Endothelial cell of umbilical vein (primary cell): ENCODE data around the gene EPHA4. TPM values are rescaled to one million over a fixed set of nuclear protein-coding genes. Genes with fewer than 3 reads are reported as not detected.
A peak's percentile ranks its signal among the peaks of the same experiment; 100 is the strongest.

Experiments used
- BruUV-seq: library from RNA; stranded (reverse); fragments of 400-500 nt; replicated peaks from 2 replicates; lab custom pipeline; 2021; lab: Mats Ljungman, UMichigan
- CTCF ChIA-PET: fragments of 300-600, 350-600 bp; sonication (Branson Sonifier 250); formaldehyde crosslinking; loops from one replicate; lab custom pipeline; 2021; ENCODE audit warnings: antibody characterized with exemption, inconsistent platforms; lab: Charles Lee
- POLR2A ChIA-PET: fragments of 300-600, 350-600 bp; sonication (Branson Sonifier 250); formaldehyde crosslinking; loops from one replicate; lab custom pipeline; 2021; ENCODE audit warnings: antibody characterized with exemption, inconsistent platforms; lab: Charles Lee
- DNase-seq: peaks from one replicate; pipeline ENCODE4 v3.0.0-alpha.2; 2011; ENCODE audit warnings: low read depth, low spot score
- FAIRE-seq: peaks from 2 replicates; lab custom pipeline; 2011; peaks lifted over from hg19 to GRCh38; lab: Jason Lieb, UNC
- H2AFZ ChIP-seq: 2 replicates; pipeline ENCODE4 v1.6.0; 2012; ENCODE audit warnings: low read depth, low read length, control low read depth, inconsistent platforms
- H3K27ac ChIP-seq: 2 replicates; pipeline ENCODE4 v1.5.1; 2011; ENCODE audit warnings: low read depth, mild to moderate bottlenecking, control low read depth, low read length, moderate library complexity; ENCODE audit not compliant: insufficient read depth
- H3K27me3 ChIP-seq, 2 experiments: 2 replicates each; pipeline versions ENCODE4 v1.6.0 to v1.6.1; 2011; ENCODE audit warnings: low read length in 2 of 2, mixed read lengths in 1 of 2; ENCODE audit not compliant: control insufficient read depth in 2 of 2, insufficient read depth in 2 of 2
- H3K36me3 ChIP-seq, 2 experiments: 2 replicates in 1 of 2; 3 replicates in 1 of 2; pipeline ENCODE4 v1.5.1; 2011; ENCODE audit warnings: low read length in 2 of 2, mild to moderate bottlenecking in 1 of 2, moderate library complexity in 1 of 2; ENCODE audit not compliant: control insufficient read depth in 2 of 2, insufficient read depth in 2 of 2; ENCODE audit errors: extremely low read depth in 1 of 2
- H3K4me1 ChIP-seq: 3 replicates; pipeline ENCODE4 v1.5.1; 2011; ENCODE audit warnings: mild to moderate bottlenecking, low read length; ENCODE audit not compliant: control insufficient read depth, insufficient read depth; ENCODE audit errors: extremely low read depth
- H3K4me2 ChIP-seq: 2 replicates; pipeline ENCODE4 v1.6.1; 2011; ENCODE audit warnings: low read length, control low read depth, mixed read lengths; ENCODE audit not compliant: insufficient read depth
- H3K4me3 ChIP-seq, 3 experiments: fragments of 200-600 bp in 1 of 3; sonication (generic), shearing (Covaris generic) in 1 of 3; replicated peaks in 1 of 3; 2 replicates each; pipeline ENCODE4 v1.5.1; 2011 to 2016; ENCODE audit warnings: control low read depth in 3 of 3, low read length in 3 of 3, mild to moderate bottlenecking in 2 of 3, inconsistent platforms in 1 of 3, low read depth in 1 of 3, moderate library complexity in 1 of 3; ENCODE audit not compliant: insufficient read depth in 1 of 3
- H3K79me2 ChIP-seq: 2 replicates; pipeline ENCODE4 v1.6.0; 2012; ENCODE audit warnings: low read length, inconsistent platforms; ENCODE audit not compliant: control insufficient read depth, insufficient read depth
- H3K9ac ChIP-seq: replicated peaks from 2 replicates; pipeline ENCODE3; 2011; ENCODE audit warnings: low read length, control low read depth; ENCODE audit not compliant: insufficient read depth; ENCODE audit errors: extremely low read depth
- H3K9me1 ChIP-seq: replicated peaks from 3 replicates; pipeline ENCODE4 v1.6.0; 2011; ENCODE audit warnings: mild to moderate bottlenecking, low read length; ENCODE audit not compliant: control insufficient read depth, insufficient read depth; ENCODE audit errors: extremely low read depth
- H3K9me3 ChIP-seq: replicated peaks from 2 replicates; pipeline ENCODE4 v1.5.1; 2012; ENCODE audit warnings: low read length, inconsistent platforms; ENCODE audit not compliant: control insufficient read depth, insufficient read depth
- H4K20me1 ChIP-seq: replicated peaks from 2 replicates; pipeline ENCODE3; 2011; ENCODE audit warnings: mild to moderate bottlenecking, low read length; ENCODE audit not compliant: control insufficient read depth, insufficient read depth; ENCODE audit errors: extremely low read depth
- EZH2 ChIP-seq: IDR thresholded peaks from 2 replicates; pipeline ENCODE4 v1.6.1; 2012; ENCODE audit warnings: borderline replicate concordance, low read depth, mild to moderate bottlenecking, moderate library complexity, low read length, inconsistent platforms; ENCODE audit not compliant: severe bottlenecking
- FOS ChIP-seq: IDR thresholded peaks from 2 replicates; pipeline ENCODE4 v1.6.1; 2011; ENCODE audit warnings: mild to moderate bottlenecking, low read length, moderate library complexity, borderline replicate concordance; ENCODE audit not compliant: insufficient read depth
- GATA2 ChIP-seq: IDR thresholded peaks from 2 replicates; pipeline ENCODE4 v1.7.0; 2011; ENCODE audit warnings: low read depth, mild to moderate bottlenecking, moderate library complexity, mixed read lengths, low read length; ENCODE audit not compliant: insufficient read length, insufficient read depth
- JUN ChIP-seq: IDR thresholded peaks from 2 replicates; pipeline ENCODE4 v1.6.1; 2011; ENCODE audit warnings: borderline replicate concordance, low read depth; ENCODE audit not compliant: insufficient read length, insufficient read depth
- MYC ChIP-seq: IDR thresholded peaks from one replicate; pipeline ENCODE4 v1.6.1; 2011; ENCODE audit warnings: mild to moderate bottlenecking, low read depth, low read length
- POLR2A ChIP-seq: IDR thresholded peaks from 2 replicates; pipeline ENCODE4 v1.6.1; 2012; ENCODE audit warnings: low read depth, mild to moderate bottlenecking, control low read depth, low read length
- POLR2AphosphoS5 ChIP-seq: IDR thresholded peaks from 2 replicates; pipeline ENCODE4 v1.6.1; 2012; ENCODE audit warnings: low read depth, mild to moderate bottlenecking, control low read depth, low read length, moderate library complexity; ENCODE audit not compliant: insufficient read depth
- dilution Hi-C: fragments of 300-500 bp; cut with MboI; formaldehyde crosslinking; loops from one replicate; pipeline ENCODE4 v1.15.0; 2019; ENCODE audit warnings: low sequenced_read_pairs; ENCODE audit not compliant: extremely low pct_ligation_motif_present
- intact Hi-C: fragments of 100-400 bp; cut with micrococcal nuclease; formaldehyde crosslinking; loops from one replicate; pipeline ENCODE4 v1.10.0; 2022
- polyA plus RNA-seq, 4 experiments: library from polyadenylated mRNA; depleted of rRNA in 3 of 4; stranded (reverse) in 3 of 4; unstranded in 1 of 4; fragments of >200 nt; gene quantifications; 2 replicates each; pipeline versions ENCODE4 v1.2.1 to v1.2.3, GENCODE V29; 2011 to 2012; ENCODE audit warnings: missing spikeins in 1 of 4
- total RNA-seq: library from RNA; stranded (reverse); gene quantifications from 2 replicates; pipeline ENCODE4 v1.2.3, GENCODE V29; 2021

Gene EPHA4
- total and polyA plus RNA-seq, 2 donors (not counting 3 experiments of a cell fraction or from before 2014, with no cell fraction given) = 11.9 to 19.8 TPM

- TF ChIP-seq JUN (peak; percentile 86), POLR2A (no peak), FOS (peak; percentile 86)
- peak overlapping the region; percentile 79 for H3K4me2 ChIP-seq
- ChIA-PET POLR2A (interaction anchor here (1.4 kb wide), 1 partner anchor 12 kb away, joined by 5 read pairs; no protein-coding TSS in a partner anchor), CTCF (interaction anchor here (0.7 to 3.0 kb wide), 9 partner anchors 11 to 281 kb away, joined by 3 to 11 read pairs (median 4); partner anchors contain the start of gene EPHA4)
- intact Hi-C loops (loop anchor here (1.0 kb wide), 3 partner anchors 43 to 294 kb away; no protein-coding TSS in a partner anchor), dilution Hi-C loops (no loop called here)
- peak overlapping the region in 1 of 3 experiments; percentile 37 for H3K4me3 ChIP-seq
- no peaks in the 10 kb centered on the region for H3K9me3 ChIP-seq
- peak overlapping the region; percentile 57 for H3K9ac ChIP-seq
- FAIRE-seq (peak; percentile 91), DNase-seq (peak; percentile 89)
- H3K27ac ChIP-seq = peak overlapping the region; percentile 88
- no TSS peak for BruUV-seq
- H3K27me3 ChIP-seq = no peaks in the 10 kb centered on the region
- H3K9me1 ChIP-seq = no peaks in the 10 kb centered on the region
- no peaks in the 10 kb centered on the region for H3K79me2 ChIP-seq
- no peaks in the 10 kb centered on the region for H3K36me3 ChIP-seq
- H2AFZ ChIP-seq = peak overlapping the region; percentile 70
- peaks cover 41% of the 10 kb centered on the region for H3K4me1 ChIP-seq
- H4K20me1 ChIP-seq = no peaks in the 10 kb centered on the region
Observed at GRCh38 chr2:221529943-221530652, 42.0 kb downstream of the EPHA4 start.

GRCh38 chr2:221529177-221529942, 42.7 kb downstream of the EPHA4 start:
- peaks cover 41% of the 10 kb centered on the region for H3K4me1 ChIP-seq
- peak; percentile 69 for DNase-seq
- peak overlapping the region; percentile 79 for H3K4me2 ChIP-seq
- H4K20me1 ChIP-seq = no peaks in the 10 kb centered on the region
- TF ChIP-seq FOS = peak; percentile 11
- peak; percentile 24 for TF ChIP-seq POLR2AphosphoS5
- no peak for TF ChIP-seq MYC
- no peak for TF ChIP-seq GATA2
- no peak for TF ChIP-seq EZH2
- BruUV-seq = TSS peak; percentile 83
- CTCF ChIA-PET = interaction anchor here (1.0 to 3.0 kb wide), 6 partner anchors 10 to 191 kb away, joined by 3 to 11 read pairs (median 4); partner anchors contain the start of gene EPHA4
- peak overlapping the region; percentile 70 for H2AFZ ChIP-seq
- H3K9me1 ChIP-seq = no peaks in the 10 kb centered on the region
- no peaks in the 10 kb centered on the region for H3K9me3 ChIP-seq
- H3K27me3 ChIP-seq = no peaks in the 10 kb centered on the region
- no peaks in the 10 kb centered on the region for H3K79me2 ChIP-seq
- dilution Hi-C loops (no loop called here), intact Hi-C loops (loop anchor here (1.0 kb wide), 2 partner anchors 106 to 293 kb away; no protein-coding TSS in a partner anchor)
- peak overlapping the region; percentile 88 for H3K27ac ChIP-seq
- no peaks in the 10 kb centered on the region for H3K36me3 ChIP-seq
- FAIRE-seq = no peak
- peak overlapping the region; percentile 57 for H3K9ac ChIP-seq
- POLR2A ChIA-PET = interaction anchor here (1.4 kb wide), 1 partner anchor 11 kb away, joined by 5 read pairs; no protein-coding TSS in a partner anchor
- peak overlapping the region in 1 of 3 experiments; percentile 37 for H3K4me3 ChIP-seq
